IPS-20b (cell line): ENCODE results near the gene DNAJC27.

ENCODE experiments used
- H3K27ac ChIP-seq: one replicate; pipeline ENCODE4 v1.5.1; 2013; ENCODE audit warnings: low read length
- H3K27me3 ChIP-seq: 2 replicates; pipeline ENCODE4 v1.6.1; 2013; ENCODE audit warnings: mild to moderate bottlenecking, low read length, inconsistent platforms; ENCODE audit not compliant: insufficient read depth
- H3K36me3 ChIP-seq: 2 replicates; pipeline ENCODE4 v1.6.1; 2013; ENCODE audit warnings: low read depth, mild to moderate bottlenecking, inconsistent platforms, low read length, moderate library complexity; ENCODE audit not compliant: insufficient read depth
- H3K4me1 ChIP-seq: 2 replicates; pipeline ENCODE4 v1.6.1; 2013; ENCODE audit warnings: mild to moderate bottlenecking, control low read depth, inconsistent platforms, low read length, moderate library complexity; ENCODE audit not compliant: insufficient read depth
- H3K4me3 ChIP-seq: 2 replicates; pipeline ENCODE4 v1.5.1; 2013; ENCODE audit warnings: mild to moderate bottlenecking, low read length, inconsistent platforms
- H3K9ac ChIP-seq: 2 replicates; pipeline ENCODE4 v1.6.1; 2013; ENCODE audit warnings: low read depth, mild to moderate bottlenecking, inconsistent platforms, low read length, moderate library complexity
- H3K9me3 ChIP-seq: 2 replicates; pipeline ENCODE4 v1.6.1; 2013; ENCODE audit warnings: mild to moderate bottlenecking, low read depth, low read length, inconsistent platforms; ENCODE audit not compliant: insufficient read depth

Gene DNAJC27

DNA sequence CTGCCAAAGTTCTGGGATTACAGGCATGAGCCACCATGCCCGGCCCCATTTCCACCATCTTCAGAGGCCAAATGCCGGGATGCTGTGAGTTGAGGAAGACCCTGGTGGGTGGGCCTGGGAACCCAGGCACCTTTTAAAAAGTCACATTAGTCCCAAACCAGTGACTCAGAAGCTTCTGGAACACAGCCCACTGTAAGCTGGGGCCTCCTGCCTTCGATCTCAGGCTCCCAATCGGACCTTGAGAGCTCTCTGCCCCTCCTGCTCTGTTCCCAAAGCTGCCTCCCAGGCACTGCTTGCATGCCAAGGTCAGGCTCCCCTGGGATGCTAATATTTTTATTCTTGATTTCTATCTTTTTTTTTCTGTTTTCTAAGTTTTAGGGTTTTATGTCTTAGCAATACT, 56.0 kb downstream of the DNAJC27 start:
- no peak overlapping the region for H3K9ac ChIP-seq
- H3K9me3 ChIP-seq: no peaks in the 10 kb centered on the region
- peaks cover 13% of the 10 kb centered on the region for H3K27me3 ChIP-seq
- peaks cover 3% of the 10 kb centered on the region; the same call in 1 of the 2 replicates for H3K4me1 ChIP-seq
- H3K27ac ChIP-seq: no peak overlapping the region
- peaks cover 4% of the 10 kb centered on the region; the same call in 1 of the 2 replicates for H3K36me3 ChIP-seq
- no peak overlapping the region for H3K4me3 ChIP-seq

DNA sequence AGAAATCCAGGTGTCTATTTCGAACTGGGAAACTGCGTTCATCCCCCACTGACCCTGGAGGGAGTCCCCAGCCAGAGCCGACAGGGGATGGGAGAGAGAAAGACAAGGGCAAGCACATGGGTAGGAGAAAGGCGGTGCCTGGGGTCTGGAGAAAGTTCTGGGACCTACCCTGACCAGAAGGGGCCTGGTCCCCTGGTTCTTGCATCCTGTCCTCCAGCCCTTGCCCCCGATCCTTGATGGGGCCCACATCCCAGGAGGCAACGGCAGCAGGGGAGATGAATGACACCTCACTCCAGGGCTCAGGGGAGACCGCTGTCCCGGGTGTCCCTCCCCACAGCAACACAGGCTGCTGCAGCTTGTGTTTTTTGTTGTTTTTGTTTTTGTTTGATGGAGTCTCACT, 56.6 kb downstream of the DNAJC27 start:
- Histone ChIP-seq H3K27ac (no peak overlapping the region), H3K36me3 (peaks cover 4% of the 10 kb centered on the region; the same call in 1 of the 2 replicates), H3K27me3 (peaks cover 10% of the 10 kb centered on the region), H3K9me3 (no peaks in the 10 kb centered on the region), H3K4me1 (peaks cover 3% of the 10 kb centered on the region; the same call in 1 of the 2 replicates), H3K9ac (no peak overlapping the region), H3K4me3 (no peak overlapping the region)

DNA sequence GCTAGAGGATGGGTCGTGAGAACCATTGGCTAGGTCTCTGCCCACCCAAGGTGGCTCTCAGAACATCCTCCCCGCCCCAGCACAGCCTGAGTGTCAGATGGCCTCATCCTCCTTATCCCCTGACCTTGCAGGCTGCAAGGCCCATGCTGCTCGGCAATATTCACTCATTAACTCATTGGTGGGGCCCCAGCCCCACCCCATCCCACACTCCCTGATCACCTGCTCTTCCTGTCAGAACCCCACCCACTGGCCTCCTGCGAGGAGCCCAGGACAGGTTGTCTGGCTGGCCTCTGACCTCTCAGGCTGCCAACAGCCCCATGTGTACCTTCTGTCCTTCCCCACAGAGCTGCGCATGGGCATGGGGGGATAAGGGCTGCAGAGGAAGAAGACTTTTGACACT, 57.0 kb downstream of the DNAJC27 start:
- Histone ChIP-seq H3K4me1 (peaks cover 3% of the 10 kb centered on the region; the same call in 1 of the 2 replicates), H3K4me3 (no peak overlapping the region), H3K9ac (no peak overlapping the region), H3K27me3 (peaks cover 10% of the 10 kb centered on the region), H3K9me3 (no peaks in the 10 kb centered on the region), H3K36me3 (peaks cover 4% of the 10 kb centered on the region; the same call in 1 of the 2 replicates), H3K27ac (no peak overlapping the region)

DNA sequence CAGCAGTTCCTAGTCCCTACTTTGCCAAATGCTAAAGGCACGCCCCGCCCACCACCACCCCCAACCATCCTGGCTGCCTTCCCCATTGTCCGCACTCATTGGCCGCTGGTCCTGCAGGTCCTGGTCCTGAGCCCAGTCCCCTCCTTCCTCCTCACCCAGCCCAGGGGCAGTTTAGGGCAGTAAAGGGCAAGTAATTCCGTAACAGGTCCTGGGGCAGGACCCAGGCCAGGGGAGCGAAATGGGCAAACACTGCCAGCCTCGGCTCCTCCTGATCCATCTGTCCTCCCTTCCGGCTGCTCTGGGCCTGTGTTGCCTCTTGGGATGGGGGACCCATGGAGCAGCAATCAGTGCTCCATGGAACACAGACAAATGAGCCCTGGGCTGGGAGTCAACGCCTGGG, 57.8 kb downstream of the DNAJC27 start:
- Histone ChIP-seq H3K27me3 (peaks cover 5% of the 10 kb centered on the region), H3K4me1 (peaks cover 1% of the 10 kb centered on the region; the same call in 1 of the 2 replicates), H3K36me3 (peaks cover 4% of the 10 kb centered on the region; the same call in 1 of the 2 replicates), H3K27ac (no peak overlapping the region), H3K4me3 (no peak overlapping the region), H3K9ac (no peak overlapping the region), H3K9me3 (no peaks in the 10 kb centered on the region)

DNA sequence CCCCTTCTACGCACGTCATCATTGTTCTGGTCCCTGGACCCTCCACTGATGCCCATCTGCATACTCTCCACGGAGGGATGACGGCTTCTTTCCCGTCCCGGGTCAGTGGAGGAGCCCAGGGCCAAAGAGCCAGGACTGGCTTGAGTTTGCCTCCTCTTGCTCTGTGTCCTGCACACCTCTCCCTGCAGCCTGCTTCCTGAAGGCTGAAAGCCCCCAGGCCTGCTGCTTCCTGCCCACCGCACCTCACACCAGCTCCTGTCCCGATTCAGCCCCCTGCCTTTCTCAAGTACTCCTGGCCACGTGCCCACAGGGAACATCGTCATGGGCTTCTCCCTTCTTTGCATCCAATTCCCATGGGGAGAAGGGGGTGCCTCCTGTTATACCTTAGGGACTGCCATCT, 58.8 kb downstream of the DNAJC27 start:
- H3K9ac ChIP-seq: no peak overlapping the region
- no peak overlapping the region for H3K4me3 ChIP-seq
- no peaks in the 10 kb centered on the region for H3K27me3 ChIP-seq
- H3K4me1 ChIP-seq: no peaks in the 10 kb centered on the region; the same call in 1 of the 2 replicates
- no peaks in the 10 kb centered on the region for H3K9me3 ChIP-seq
- peaks cover 4% of the 10 kb centered on the region; the same call in 1 of the 2 replicates for H3K36me3 ChIP-seq
- no peak overlapping the region for H3K27ac ChIP-seq

DNA sequence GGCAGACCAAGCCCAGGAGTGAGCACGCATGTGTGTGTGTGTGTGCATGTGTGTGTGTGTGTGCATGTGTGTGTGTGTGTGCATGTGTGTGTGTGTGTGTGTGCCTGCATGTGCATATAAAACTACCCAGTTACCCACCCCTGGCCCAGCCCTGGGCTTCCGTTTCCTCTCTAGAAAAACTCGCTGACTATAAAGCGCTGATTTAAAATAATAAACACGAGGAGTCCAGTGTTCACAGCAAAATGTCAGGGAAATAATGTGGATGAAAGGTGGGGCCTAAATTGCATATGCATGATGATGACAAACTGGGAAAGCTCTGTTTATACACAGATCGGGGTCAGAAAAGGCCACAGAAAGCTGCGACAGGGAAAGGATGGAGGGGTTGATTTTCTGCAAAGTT, 59.2 kb downstream of the DNAJC27 start:
- Histone ChIP-seq H3K36me3 (no peaks in the 10 kb centered on the region; the same call in 1 of the 2 replicates), H3K9ac (no peak overlapping the region), H3K27me3 (no peaks in the 10 kb centered on the region), H3K4me3 (no peak overlapping the region), H3K27ac (no peak overlapping the region), H3K9me3 (no peaks in the 10 kb centered on the region), H3K4me1 (no peaks in the 10 kb centered on the region; the same call in 1 of the 2 replicates)

DNA sequence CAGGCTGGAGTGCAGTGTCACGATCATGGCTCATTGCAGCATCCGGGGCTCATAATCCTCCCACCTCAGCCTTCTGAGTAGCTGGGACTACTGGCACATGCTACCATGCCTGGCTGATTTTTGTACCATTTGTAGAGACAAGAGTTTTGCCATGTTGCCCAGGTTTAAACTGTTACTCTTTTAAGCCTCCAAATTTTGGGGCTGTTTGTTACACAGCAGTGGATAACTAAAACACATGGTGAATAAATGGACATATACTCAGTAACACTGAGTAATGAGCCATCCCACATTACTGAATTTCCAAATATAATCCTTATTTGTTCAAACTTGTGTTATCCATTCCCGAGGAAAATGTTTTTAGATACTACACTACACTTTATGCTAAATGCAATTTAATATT, 61.5 kb downstream of the DNAJC27 start:
- H3K9ac ChIP-seq: no peak overlapping the region
- no peaks in the 10 kb centered on the region for H3K36me3 ChIP-seq
- no peak overlapping the region for H3K27ac ChIP-seq
- H3K9me3 ChIP-seq: no peaks in the 10 kb centered on the region
- H3K4me1 ChIP-seq: no peaks in the 10 kb centered on the region; the same call in 1 of the 2 replicates
- H3K27me3 ChIP-seq: no peaks in the 10 kb centered on the region
- H3K4me3 ChIP-seq: no peak overlapping the region

DNA sequence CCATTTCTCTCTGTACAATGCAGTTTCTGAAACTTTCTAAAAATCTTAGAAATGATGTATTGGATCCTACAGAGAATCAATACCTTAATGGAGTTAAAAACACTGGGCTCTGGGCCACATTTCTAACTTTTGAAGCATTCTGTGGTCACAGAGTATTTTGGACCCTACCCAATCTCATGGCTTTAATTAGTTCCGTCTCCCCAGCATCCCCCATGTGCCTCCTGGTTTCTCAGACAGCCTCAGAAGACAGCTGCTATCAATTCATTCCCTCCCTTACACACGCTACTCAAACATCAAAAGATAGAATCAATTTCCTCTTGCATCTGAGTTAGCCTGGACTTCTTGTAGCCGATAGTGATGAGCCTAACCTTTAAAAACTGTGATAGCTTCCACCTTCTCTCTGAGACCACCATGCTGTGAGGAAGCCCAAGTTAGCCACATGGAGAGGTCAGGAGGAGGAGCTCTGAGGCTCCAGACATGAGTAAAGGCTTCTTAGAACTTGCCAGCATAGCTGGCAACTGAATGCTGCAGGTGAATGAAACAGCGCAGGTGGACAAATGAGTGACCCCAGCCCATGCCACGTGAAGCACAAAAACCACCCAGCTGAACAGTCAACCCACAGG, 62.1 kb downstream of the DNAJC27 start:
- H3K9me3 ChIP-seq: no peaks in the 10 kb centered on the region
- no peak overlapping the region for H3K27ac ChIP-seq
- no peak overlapping the region for H3K4me3 ChIP-seq
- no peak overlapping the region for H3K9ac ChIP-seq
- H3K36me3 ChIP-seq: no peaks in the 10 kb centered on the region
- H3K27me3 ChIP-seq: no peaks in the 10 kb centered on the region
- no peaks in the 10 kb centered on the region; the same call in 1 of the 2 replicates for H3K4me1 ChIP-seq

DNA sequence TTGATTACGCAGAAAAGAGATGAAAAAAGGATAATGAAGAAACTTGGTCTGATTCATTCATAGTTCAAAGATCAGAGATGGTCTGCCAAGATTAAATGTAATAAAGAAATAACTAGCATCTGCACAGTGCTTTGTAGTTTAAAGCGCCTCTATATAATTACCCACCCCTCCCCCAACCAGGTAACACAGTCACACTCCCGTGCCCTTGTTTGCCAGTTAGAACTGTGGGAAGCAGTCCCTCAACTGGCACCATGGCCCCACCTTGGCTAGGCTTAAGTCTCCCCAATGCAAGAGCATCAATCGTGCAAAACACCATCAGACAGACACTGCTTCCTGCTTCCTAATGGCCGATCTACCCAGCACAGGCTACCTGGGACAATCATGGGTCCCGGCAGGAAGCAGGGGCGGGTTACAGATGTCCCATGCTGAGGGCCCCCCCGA, 63.3 kb downstream of the DNAJC27 start:
- Histone ChIP-seq H3K9me3 (no peaks in the 10 kb centered on the region), H3K27me3 (no peaks in the 10 kb centered on the region), H3K4me1 (peaks cover 3% of the 10 kb centered on the region; the same call in 1 of the 2 replicates), H3K4me3 (no peak overlapping the region), H3K9ac (no peak overlapping the region), H3K27ac (no peak overlapping the region), H3K36me3 (no peaks in the 10 kb centered on the region)

DNA sequence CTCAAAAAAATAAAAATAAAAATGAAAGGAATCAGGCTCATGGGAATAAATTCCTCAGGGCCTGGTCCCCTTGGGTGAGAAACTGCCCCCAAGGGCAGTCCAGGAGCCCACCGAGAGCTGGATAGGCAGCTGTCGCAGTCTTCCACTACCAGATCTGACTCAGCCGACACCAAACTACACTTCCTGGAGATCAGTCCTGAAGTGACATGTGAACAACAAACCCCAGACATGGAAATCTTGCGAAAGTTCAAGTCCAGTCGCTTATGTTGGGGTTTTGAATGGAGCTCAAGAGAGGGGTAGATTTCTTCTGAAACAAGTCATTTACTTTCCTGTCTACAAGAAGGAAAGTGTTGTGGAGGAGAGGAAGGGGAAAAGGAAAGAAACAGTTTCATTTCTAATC, 64.6 kb downstream of the DNAJC27 start:
- H3K27ac ChIP-seq: no peak overlapping the region
- H3K9ac ChIP-seq: no peak overlapping the region
- no peaks in the 10 kb centered on the region for H3K27me3 ChIP-seq
- no peak overlapping the region for H3K4me3 ChIP-seq
- no peaks in the 10 kb centered on the region for H3K9me3 ChIP-seq
- no peaks in the 10 kb centered on the region for H3K36me3 ChIP-seq
- H3K4me1 ChIP-seq: peaks cover 3% of the 10 kb centered on the region; the same call in 1 of the 2 replicates

DNA sequence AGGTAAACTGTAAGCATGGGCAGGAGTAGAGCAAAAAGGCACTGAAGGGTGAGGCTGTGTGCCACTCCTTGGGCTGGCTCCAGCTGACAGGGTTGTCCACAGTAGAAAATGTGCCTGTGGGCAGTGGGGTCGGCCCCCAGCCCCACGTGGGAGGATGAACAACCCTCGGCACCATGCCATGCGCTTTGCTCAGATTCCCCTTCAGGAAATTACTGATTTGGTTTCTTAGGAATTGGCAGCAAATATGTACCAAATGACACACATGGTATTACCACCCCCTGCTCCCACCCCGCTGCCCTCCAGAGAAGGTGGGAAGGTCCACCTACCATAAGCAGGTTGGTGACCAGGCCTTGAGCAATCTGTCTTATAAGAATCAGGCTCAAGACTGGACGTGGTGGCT, 65.3 kb downstream of the DNAJC27 start:
- Histone ChIP-seq H3K9me3 (no peaks in the 10 kb centered on the region), H3K9ac (no peak overlapping the region), H3K36me3 (no peaks in the 10 kb centered on the region)

More for the DNA sequence above, 65.3 kb downstream of the DNAJC27 start:
- Histone ChIP-seq H3K4me1 (peaks cover 3% of the 10 kb centered on the region; the same call in 1 of the 2 replicates), H3K27ac (no peak overlapping the region), H3K4me3 (no peak overlapping the region), H3K27me3 (no peaks in the 10 kb centered on the region)
